IMR-90 (cell line): ENCODE measurements around the gene CRYBA1. TPM values are rescaled to one million over a fixed set of nuclear protein-coding genes. Genes with fewer than 3 reads are reported as not detected.

ENCODE experiments used
- ATAC-seq: fragments of 200-7000 bp; cut with Tn5 transposase; 2 replicates; pipeline ENCODE4 v1.9.1; 2020; ENCODE audit warnings: low read depth, mild to moderate bottlenecking, moderate library complexity
- BruUV-seq: library from RNA; stranded (reverse); fragments of 400-500 nt; replicated peaks from 2 replicates; lab custom pipeline; 2021; lab: Mats Ljungman, UMichigan
- CTCF ChIA-PET: fragments of 300-600 bp; formaldehyde crosslinking; extraction: SDS; loops from one replicate; lab custom pipeline; 2021; ENCODE audit warnings: antibody characterized with exemption; lab: Yijun Ruan, JAX
- POLR2A ChIA-PET: fragments of 300-600 bp; sonication (Branson Sonifier 250); formaldehyde crosslinking; loops from one replicate; lab custom pipeline; 2022; ENCODE audit warnings: antibody characterized with exemption; ENCODE audit not compliant: unreplicated experiment; lab: Charles Lee
- DNase-seq: peaks from one replicate; pipeline ENCODE4 v3.0.0; 2013
- H2AFZ ChIP-seq: replicated peaks from 2 replicates; pipeline ENCODE3; 2013; ENCODE audit warnings: low read length, mild to moderate bottlenecking; ENCODE audit not compliant: poor library complexity
- H2AK5ac ChIP-seq: 2 replicates; pipeline ENCODE4 v1.6.1; 2013; ENCODE audit warnings: low read depth, low read length, inconsistent platforms
- H2AK9ac ChIP-seq: replicated peaks from 2 replicates; pipeline ENCODE3; 2013; ENCODE audit warnings: mild to moderate bottlenecking, low read depth, low read length, moderate library complexity; ENCODE audit not compliant: poor library complexity
- H2BK120ac ChIP-seq: 2 replicates; pipeline ENCODE4 v1.6.1; 2013; ENCODE audit warnings: low read depth, low read length, inconsistent platforms
- H2BK15ac ChIP-seq: 3 replicates; pipeline ENCODE4 v1.6.1; 2013; ENCODE audit warnings: low read depth, low read length, inconsistent platforms
- H2BK20ac ChIP-seq: 2 replicates; pipeline ENCODE4 v1.6.1; 2013; ENCODE audit warnings: low read depth, mild to moderate bottlenecking, inconsistent platforms, low read length, moderate library complexity
- H2BK5ac ChIP-seq: 2 replicates; pipeline ENCODE4 v1.6.1; 2013; ENCODE audit warnings: mild to moderate bottlenecking, low read depth, low read length, inconsistent platforms; ENCODE audit not compliant: poor library complexity, severe bottlenecking
- H3K14ac ChIP-seq: replicated peaks from 2 replicates; pipeline ENCODE4 v1.6.1; 2013; ENCODE audit warnings: low read depth, low read length, inconsistent platforms
- H3K18ac ChIP-seq: 2 replicates; pipeline ENCODE4 v1.6.1; 2013; ENCODE audit warnings: low read depth, low read length, control low read depth
- H3K23ac ChIP-seq: 2 replicates; pipeline ENCODE4 v1.6.1; 2013; ENCODE audit warnings: low read depth, low read length, inconsistent platforms
- H3K27ac ChIP-seq: 2 replicates; pipeline ENCODE4 v1.5.1; 2013; ENCODE audit warnings: mild to moderate bottlenecking, control low read depth, low read length; ENCODE audit not compliant: insufficient read depth
- H3K27me3 ChIP-seq: 2 replicates; pipeline ENCODE4 v1.6.1; 2013; ENCODE audit warnings: low read length; ENCODE audit not compliant: control insufficient read depth, insufficient read depth
- H3K36me3 ChIP-seq: 2 replicates; pipeline ENCODE4 v1.6.1; 2013; ENCODE audit warnings: low read length, mixed read lengths; ENCODE audit not compliant: control insufficient read depth, insufficient read depth
- H3K4ac ChIP-seq: 2 replicates; pipeline ENCODE4 v1.6.1; 2013; ENCODE audit warnings: low read depth, low read length, inconsistent platforms
- H3K4me1 ChIP-seq: 2 replicates; pipeline ENCODE4 v1.6.1; 2013; ENCODE audit warnings: low read length, mixed read lengths; ENCODE audit not compliant: control insufficient read depth, insufficient read depth
- H3K4me2 ChIP-seq: 2 replicates; pipeline ENCODE4 v1.6.1; 2013; ENCODE audit warnings: low read depth, mild to moderate bottlenecking, control low read depth, low read length, moderate library complexity
- H3K4me3 ChIP-seq: 2 replicates; pipeline ENCODE4 v1.5.1; 2013; ENCODE audit warnings: low read depth, mild to moderate bottlenecking, control low read depth, low read length, moderate library complexity; ENCODE audit not compliant: insufficient read depth
- H3K56ac ChIP-seq: 2 replicates; pipeline ENCODE4 v1.6.1; 2013; ENCODE audit warnings: low read length, inconsistent platforms; ENCODE audit not compliant: insufficient read depth; ENCODE audit errors: extremely low read depth
- H3K79me1 ChIP-seq, 2 experiments: 2 replicates each; pipeline ENCODE4 v1.6.1; 2013; ENCODE audit warnings: low read length in 2 of 2, inconsistent platforms in 1 of 2, low read depth in 1 of 2
- H3K9ac ChIP-seq: 2 replicates; pipeline ENCODE4 v1.6.1; 2013; ENCODE audit warnings: low read depth, low read length, control low read depth
- H3K9me1 ChIP-seq: 2 replicates; pipeline ENCODE4 v1.6.1; 2013; ENCODE audit warnings: low read length, inconsistent platforms; ENCODE audit not compliant: insufficient read depth
- H3K9me3 ChIP-seq: 2 replicates; pipeline ENCODE4 v1.6.1; 2013; ENCODE audit warnings: low read length; ENCODE audit not compliant: control insufficient read depth, insufficient read depth
- H4K20me1 ChIP-seq: 2 replicates; pipeline ENCODE4 v1.6.1; 2013; ENCODE audit warnings: low read length, inconsistent platforms; ENCODE audit not compliant: insufficient read depth
- H4K5ac ChIP-seq: 2 replicates; pipeline ENCODE4 v1.6.1; 2013; ENCODE audit warnings: mild to moderate bottlenecking, low read depth, low read length, control low read depth
- H4K8ac ChIP-seq, 2 experiments: 2 replicates each; pipeline ENCODE4 v1.6.1; 2013; ENCODE audit warnings: low read depth in 2 of 2, low read length in 2 of 2, control low read depth in 1 of 2, inconsistent platforms in 1 of 2
- H4K91ac ChIP-seq: 2 replicates; pipeline ENCODE4 v1.6.1; 2013; ENCODE audit warnings: low read depth, low read length, inconsistent platforms; ENCODE audit not compliant: insufficient read depth
- BHLHE40 ChIP-seq: fragments of 150-350 bp; IDR thresholded peaks from 2 replicates; pipeline ENCODE4 v1.6.1; 2016; ENCODE audit warnings: mild to moderate bottlenecking, low read depth, low read length
- CEBPB ChIP-seq: IDR thresholded peaks from 2 replicates; pipeline ENCODE4 v1.6.1; 2012; ENCODE audit warnings: low read depth, low read length, improper control_type of control experiment
- FOS ChIP-seq: fragments of 150-350 bp; IDR thresholded peaks from 2 replicates; pipeline ENCODE4 v1.6.1; 2016; ENCODE audit warnings: low read depth, low read length
- MAZ ChIP-seq: IDR thresholded peaks from 2 replicates; pipeline ENCODE4 v1.6.1; 2012; ENCODE audit warnings: low read depth, mild to moderate bottlenecking, low read length, improper control_type of control experiment, moderate library complexity, borderline replicate concordance
- MXI1 ChIP-seq: IDR thresholded peaks from 2 replicates; pipeline ENCODE4 v1.6.1; 2012; ENCODE audit warnings: low read depth, mild to moderate bottlenecking, low read length, moderate library complexity, borderline replicate concordance
- POLR2A ChIP-seq: IDR thresholded peaks from 2 replicates; pipeline ENCODE4 v1.6.1; 2012; ENCODE audit warnings: mild to moderate bottlenecking, low read depth, low read length
- RCOR1 ChIP-seq: IDR thresholded peaks from 2 replicates; pipeline ENCODE4 v1.6.1; 2012; ENCODE audit warnings: mild to moderate bottlenecking, low read length, improper control_type of control experiment; ENCODE audit not compliant: insufficient replicate concordance
- SMC3 ChIP-seq: fragments of 150-350 bp; IDR thresholded peaks from 2 replicates; pipeline ENCODE4 v1.6.1; 2016; ENCODE audit warnings: low read depth, mild to moderate bottlenecking, antibody characterized with exemption, low read length, moderate library complexity
- WGBS, 2 experiments: methylation state at CpG; one replicate each; pipeline versions ENCODE4 v1.1.5 to v1.1.7; 2013; ENCODE audit warnings: missing lambda C conversion rate in 2 of 2; ENCODE audit not compliant: insufficient read length in 1 of 2; ENCODE audit errors: extremely low coverage in 2 of 2; 5-methylcytosine and 5-hydroxymethylcytosine counted together
- dilution Hi-C: fragments of 300-500 bp; cut with HindIII; formaldehyde crosslinking; loops from one replicate; pipeline ENCODE4 v1.14.3; 2018; ENCODE audit warnings: low sequenced_read_pairs; ENCODE audit not compliant: unreplicated experiment
- in situ Hi-C: fragments of 300-500 bp; cut with MboI; formaldehyde crosslinking; loops from 3 replicates; pipeline ENCODE4 v1.14.3; 2019; ENCODE audit warnings: low sequenced_read_pairs, inconsistent platforms, mixed read lengths
- intact Hi-C: fragments of 100-400 bp; cut with micrococcal nuclease; formaldehyde crosslinking; loops from 2 replicates; pipeline ENCODE4 v1.10.0; 2022
- polyA plus RNA-seq, 3 experiments: library from polyadenylated mRNA; depleted of rRNA; stranded (reverse); fragments of >200 nt; gene quantifications; 2 replicates each; pipeline ENCODE4 v1.2.3, GENCODE V29; 2012; ENCODE audit warnings: low replicate concordance in 1 of 3
- total RNA-seq: library from RNA; depleted of rRNA; stranded (reverse); fragments of >200 nt; gene quantifications from 2 replicates; pipeline ENCODE4 v1.2.3, GENCODE V29; 2012
- TF ChIP-seq, protein P1 (sequence below): conservative IDR thresholded peaks from 2 replicates; pipeline ENCODE4 v1.5.1; 2012; ENCODE audit warnings: mild to moderate bottlenecking, low read depth, low read length, improper control_type of control experiment
- TF ChIP-seq, protein P2 (sequence below): fragments of 150-350 bp; IDR thresholded peaks from 2 replicates; pipeline ENCODE4 v1.6.1; 2017; ENCODE audit warnings: mild to moderate bottlenecking, antibody characterized with exemption, low read length, low read depth

CRYBA1 gene
- total and polyA plus RNA-seq, 2 of the 4 experiments (the other 2 are of a cell fraction) = not detected

DNA sequence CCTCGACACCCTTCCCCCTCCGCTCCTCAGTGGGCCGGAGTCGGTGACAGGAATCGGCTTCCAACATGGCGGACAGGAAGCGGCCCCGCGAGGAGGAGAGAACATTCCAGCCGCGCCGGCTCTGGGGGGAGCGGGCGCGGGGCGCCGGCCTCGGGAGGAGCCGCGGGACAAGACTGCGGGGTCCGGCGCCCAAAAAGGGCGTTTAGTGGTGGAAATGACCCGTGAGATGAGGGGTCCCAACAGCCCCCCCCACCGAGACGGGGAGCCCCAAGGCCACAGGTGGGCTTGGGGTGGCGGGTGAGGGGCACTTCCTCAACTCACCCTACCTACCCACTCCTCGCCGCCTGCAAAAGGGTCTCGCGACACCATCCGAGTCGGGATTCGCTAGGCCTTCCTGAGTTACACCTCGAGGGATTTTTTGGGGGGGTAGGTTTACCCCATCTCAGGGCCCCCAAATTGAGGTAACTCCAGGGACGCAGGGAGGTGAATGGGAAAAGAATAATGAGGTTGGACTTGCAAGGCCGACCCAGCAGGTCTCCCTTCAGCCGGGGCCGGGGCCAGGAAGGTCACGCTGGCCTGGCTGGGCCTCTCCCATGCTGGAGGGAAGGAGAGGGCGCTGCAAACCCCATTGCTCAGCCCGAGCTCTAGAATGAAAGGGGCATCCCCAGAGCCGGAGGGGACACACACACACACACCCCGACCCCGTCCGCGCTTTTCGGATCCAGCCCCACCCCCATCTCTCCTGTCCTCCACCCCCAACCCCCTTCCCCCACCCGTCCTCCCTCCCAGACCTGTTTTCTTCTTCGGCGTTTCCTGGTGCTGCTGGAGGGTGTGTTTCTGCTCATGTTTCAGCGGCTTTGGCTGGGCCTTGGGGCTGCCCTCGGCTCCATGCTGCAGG lies 46.6 kb downstream of the CRYBA1 start:
- no peaks in the 10 kb centered on the region for H3K9me3 ChIP-seq
- H3K56ac ChIP-seq = peak overlapping the region; percentile 82
- peak overlapping the region; percentile 72 for H3K18ac ChIP-seq
- DNase-seq (peak; percentile 34), ATAC-seq (peak; percentile 49)
- TF ChIP-seq, protein P1, sequence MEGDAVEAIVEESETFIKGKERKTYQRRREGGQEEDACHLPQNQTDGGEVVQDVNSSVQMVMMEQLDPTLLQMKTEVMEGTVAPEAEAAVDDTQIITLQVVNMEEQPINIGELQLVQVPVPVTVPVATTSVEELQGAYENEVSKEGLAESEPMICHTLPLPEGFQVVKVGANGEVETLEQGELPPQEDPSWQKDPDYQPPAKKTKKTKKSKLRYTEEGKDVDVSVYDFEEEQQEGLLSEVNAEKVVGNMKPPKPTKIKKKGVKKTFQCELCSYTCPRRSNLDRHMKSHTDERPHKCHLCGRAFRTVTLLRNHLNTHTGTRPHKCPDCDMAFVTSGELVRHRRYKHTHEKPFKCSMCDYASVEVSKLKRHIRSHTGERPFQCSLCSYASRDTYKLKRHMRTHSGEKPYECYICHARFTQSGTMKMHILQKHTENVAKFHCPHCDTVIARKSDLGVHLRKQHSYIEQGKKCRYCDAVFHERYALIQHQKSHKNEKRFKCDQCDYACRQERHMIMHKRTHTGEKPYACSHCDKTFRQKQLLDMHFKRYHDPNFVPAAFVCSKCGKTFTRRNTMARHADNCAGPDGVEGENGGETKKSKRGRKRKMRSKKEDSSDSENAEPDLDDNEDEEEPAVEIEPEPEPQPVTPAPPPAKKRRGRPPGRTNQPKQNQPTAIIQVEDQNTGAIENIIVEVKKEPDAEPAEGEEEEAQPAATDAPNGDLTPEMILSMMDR = no peak
- no peak for TF ChIP-seq POLR2A
- TF ChIP-seq MAZ = peak; percentile 75; the same call in 1 of the 2 replicates
- TF ChIP-seq, protein P2, sequence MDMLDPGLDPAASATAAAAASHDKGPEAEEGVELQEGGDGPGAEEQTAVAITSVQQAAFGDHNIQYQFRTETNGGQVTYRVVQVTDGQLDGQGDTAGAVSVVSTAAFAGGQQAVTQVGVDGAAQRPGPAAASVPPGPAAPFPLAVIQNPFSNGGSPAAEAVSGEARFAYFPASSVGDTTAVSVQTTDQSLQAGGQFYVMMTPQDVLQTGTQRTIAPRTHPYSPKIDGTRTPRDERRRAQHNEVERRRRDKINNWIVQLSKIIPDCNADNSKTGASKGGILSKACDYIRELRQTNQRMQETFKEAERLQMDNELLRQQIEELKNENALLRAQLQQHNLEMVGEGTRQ = no peak
- TF ChIP-seq CEBPB = no peak
- TF ChIP-seq MXI1 = 0 out of 2 replicates have a peak, but pooled peaks have one; percentile 24
- TF ChIP-seq FOS = no peak
- no peak for TF ChIP-seq BHLHE40
- no peak for TF ChIP-seq SMC3
- TF ChIP-seq RCOR1 = no peak
- POLR2A ChIA-PET = interaction anchor here (0.7 to 1.3 kb wide), 3 partner anchors 12 to 723 kb away, joined by 4 to 5 read pairs (median 4); no protein-coding TSS in a partner anchor
- H3K79me1 ChIP-seq = peaks cover 2 to 12% of the 10 kb centered on the region in 2 experiments; a peak in 2 of 4 replicates
- H2BK15ac ChIP-seq = no peak overlapping the region; the same call in 2 of the 3 replicates
- peaks cover 52% of the 10 kb centered on the region for H4K20me1 ChIP-seq
- peak overlapping the region; percentile 70 for H3K4me3 ChIP-seq
- H4K91ac ChIP-seq = peak overlapping the region; percentile 89
- H2AFZ ChIP-seq = peak overlapping the region; percentile 94
- no peaks in the 10 kb centered on the region for H3K27me3 ChIP-seq
- peak overlapping the region; percentile 14 to 88 for H4K8ac ChIP-seq
- H2AK5ac ChIP-seq = peak overlapping the region; percentile 94
- H2BK20ac ChIP-seq = no peak overlapping the region
- H3K9me1 ChIP-seq = peaks cover 3% of the 10 kb centered on the region; the same call in 1 of the 2 replicates
- CTCF ChIA-PET = interaction anchor here (0.6 to 1.2 kb wide), 3 partner anchors 144 to 825 kb away, joined by 3 to 7 read pairs (median 5); no protein-coding TSS in a partner anchor
- peak overlapping the region; percentile 98 for H3K9ac ChIP-seq
- peak overlapping the region; percentile 100 for H2AK9ac ChIP-seq
- H3K4ac ChIP-seq = peak overlapping the region; percentile 94
- peak overlapping the region; percentile 72 for H4K5ac ChIP-seq
- H3K23ac ChIP-seq = peak overlapping the region; percentile 95
- H3K27ac ChIP-seq = peak overlapping the region; percentile 87
- dilution Hi-C loops = no loop called here
- TSS peak; percentile 17 for BruUV-seq
- peak overlapping the region; percentile 81 for H2BK5ac ChIP-seq
- peak overlapping the region; percentile 65; the same call in 1 of the 2 replicates for H2BK120ac ChIP-seq
- intact Hi-C loops = loop anchor here (5.0 kb wide), 1 partner anchor 64 kb away; no protein-coding TSS in a partner anchor
- H3K4me2 ChIP-seq = peak overlapping the region; percentile 66
- in situ Hi-C loops = no loop called here
- peaks cover 2% of the 10 kb centered on the region; the same call in 1 of the 2 replicates for H3K4me1 ChIP-seq
- peak overlapping the region; percentile 96 for H3K14ac ChIP-seq
- peaks cover 7% of the 10 kb centered on the region for H3K36me3 ChIP-seq
- WGBS, 2 experiments = 0% methylated on average over 6 of the region's 54 CpGs; no CpG with 5 or more reads in 1 of the 2 experiments
